Vagina (tissue), 2 donors: ENCODE measurements around the gene FSTL3.

Source experiments
- CTCF ChIP-seq, 3 experiments: fragments of 450-650 bp in 2 of 3; fragments of 200-600 bp in 1 of 3; sonication (generic) in 1 of 3; IDR thresholded peaks; one replicate each; pipeline ENCODE4 v1.5.1; 2017 to 2019; ENCODE audit warnings: antibody characterized with exemption in 3 of 3, mild to moderate bottlenecking in 2 of 3, moderate library complexity in 2 of 3
- POLR2A ChIP-seq, 2 donors: fragments of 450-650 bp; IDR thresholded peaks; one replicate each; pipeline ENCODE4 v1.6.1; 2017; ENCODE audit warnings: antibody characterized with exemption in 2 of 2, mild to moderate bottlenecking in 2 of 2, moderate library complexity in 2 of 2
- POLR2AphosphoS5 ChIP-seq, 2 donors: sonication (generic); formaldehyde crosslinking; IDR thresholded peaks; one replicate each; pipeline ENCODE4 v1.9.0; 2017; ENCODE audit warnings: antibody characterized with exemption in 2 of 2, mild to moderate bottlenecking in 2 of 2, low read depth in 1 of 2; ENCODE audit not compliant: insufficient read depth in 1 of 2

DNA sequence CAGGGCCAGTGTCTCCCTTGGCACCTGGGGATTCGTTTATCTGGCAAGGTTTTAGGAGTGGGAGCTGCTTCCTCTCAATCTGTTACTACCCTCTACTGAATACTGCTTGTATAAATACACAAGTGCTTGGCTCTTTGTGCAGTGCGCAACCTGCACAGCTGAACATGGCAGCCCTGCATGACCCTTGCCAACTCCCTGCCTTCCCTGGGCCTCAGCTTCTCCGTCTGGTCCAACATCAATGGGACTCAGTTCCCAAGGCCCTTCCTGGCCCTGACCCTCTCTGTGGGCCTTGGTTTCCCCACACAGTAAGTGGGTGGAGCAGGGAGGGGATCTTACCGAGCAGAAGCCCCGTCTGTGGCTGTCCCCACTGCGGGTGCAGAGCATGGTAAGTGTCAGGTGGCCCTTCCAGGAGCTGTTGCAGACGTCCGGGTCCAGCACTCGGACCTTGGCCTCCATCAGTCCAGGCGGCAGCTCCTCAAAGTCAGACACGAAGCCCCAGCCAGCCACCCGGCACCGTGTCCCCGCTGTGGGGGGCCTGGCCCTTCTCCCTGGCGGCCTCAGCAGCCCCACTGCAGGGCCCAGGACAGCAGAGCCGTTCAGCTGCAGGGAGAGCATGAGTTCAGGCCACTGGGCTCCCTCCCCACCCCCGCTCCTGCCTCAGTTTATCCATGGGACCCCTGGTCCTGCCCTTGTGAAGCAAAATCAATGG, 10.6 kb downstream of the FSTL3 start:
- no peak for TF ChIP-seq CTCF (IDR thresholded peaks at IDR 0.05)
- no peak for TF ChIP-seq POLR2A (IDR thresholded peaks at IDR 0.05)
- no peak for TF ChIP-seq POLR2AphosphoS5 (IDR thresholded peaks at IDR 0.05; ENCODE audit: insufficient read depth in 1 of 2, low read depth in 1 of 2)
